ENCODE results near the gene EVI5L.

- TF ChIP-seq, protein P1, sequence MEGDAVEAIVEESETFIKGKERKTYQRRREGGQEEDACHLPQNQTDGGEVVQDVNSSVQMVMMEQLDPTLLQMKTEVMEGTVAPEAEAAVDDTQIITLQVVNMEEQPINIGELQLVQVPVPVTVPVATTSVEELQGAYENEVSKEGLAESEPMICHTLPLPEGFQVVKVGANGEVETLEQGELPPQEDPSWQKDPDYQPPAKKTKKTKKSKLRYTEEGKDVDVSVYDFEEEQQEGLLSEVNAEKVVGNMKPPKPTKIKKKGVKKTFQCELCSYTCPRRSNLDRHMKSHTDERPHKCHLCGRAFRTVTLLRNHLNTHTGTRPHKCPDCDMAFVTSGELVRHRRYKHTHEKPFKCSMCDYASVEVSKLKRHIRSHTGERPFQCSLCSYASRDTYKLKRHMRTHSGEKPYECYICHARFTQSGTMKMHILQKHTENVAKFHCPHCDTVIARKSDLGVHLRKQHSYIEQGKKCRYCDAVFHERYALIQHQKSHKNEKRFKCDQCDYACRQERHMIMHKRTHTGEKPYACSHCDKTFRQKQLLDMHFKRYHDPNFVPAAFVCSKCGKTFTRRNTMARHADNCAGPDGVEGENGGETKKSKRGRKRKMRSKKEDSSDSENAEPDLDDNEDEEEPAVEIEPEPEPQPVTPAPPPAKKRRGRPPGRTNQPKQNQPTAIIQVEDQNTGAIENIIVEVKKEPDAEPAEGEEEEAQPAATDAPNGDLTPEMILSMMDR (IDR thresholded peaks at IDR 0.05): no peak
- no peak for TF ChIP-seq POLR2A (IDR thresholded peaks at IDR 0.05)
Observed at GRCh38 chr19:7873304-7874075, 43.5 kb downstream of the EVI5L start.
